Measurements from ENCODE around the gene EVI5L.
"Not testable (repeated sequence)": the region's sequence is repeated elsewhere in the genome, so short reads cannot be mapped to it uniquely, and the experiment has no call there.

EVI5L gene

GRCh38 chr19:7829561-7830271 lies at the start of gene EVI5L:
Gene EVI5L, plus strand, starts transcription at chr19:7830218. Its CDS starts 16,325 bp downstream, at chr19:7846543.
- peak; percentile 98 to 100 (median 100) for DNase-seq
- intact Hi-C loops (cut with DNase I), result no loop called here

GRCh38 chr19:7781157-7781556 lies 48.9 kb upstream of the EVI5L start:
- DNase-seq, result no peak
- intact Hi-C loops (cut with DNase I), result no loop called here

- intact Hi-C loops (cut with DNase I), result no loop called here
- peak in 2 of 42 donors; percentile 21 to 53 for DNase-seq
Measured at GRCh38 chr19:7783991-7784423, 46.0 kb upstream of the EVI5L start.

GRCh38 chr19:7784856-7785255 lies 45.2 kb upstream of the EVI5L start:
- DNase-seq, result no peak
- intact Hi-C loops (cut with DNase I), result no loop called here

GRCh38 chr19:7787141-7787540 lies 42.9 kb upstream of the EVI5L start:
- DNase-seq, result no peak

GRCh38 chr19:7787602-7788177 lies 42.3 kb upstream of the EVI5L start:
- intact Hi-C loops (cut with DNase I), result no loop called here
- DNase-seq, result no peak

More at GRCh38 chr19:7787141-7787540, 42.9 kb upstream of the EVI5L start:
- intact Hi-C loops (cut with DNase I), result no loop called here

- intact Hi-C loops (cut with DNase I), result no loop called here
- DNase-seq, result peak in 15 of 42 donors; percentile 3 to 57 (median 22)
Measured at GRCh38 chr19:7788178-7788932, 41.7 kb upstream of the EVI5L start.

GRCh38 chr19:7788933-7789323 lies 41.1 kb upstream of the EVI5L start:
- DNase-seq, result no peak

GRCh38 chr19:7789447-7789846 lies 40.6 kb upstream of the EVI5L start:
- DNase-seq, result no peak
- intact Hi-C loops (cut with DNase I), result no loop called here

More at GRCh38 chr19:7788933-7789323, 41.1 kb upstream of the EVI5L start:
- intact Hi-C loops (cut with DNase I), result no loop called here

- intact Hi-C loops (cut with DNase I), result loop anchor here (10.0 kb wide), 1 partner anchor 226 kb away; no protein-coding TSS in a partner anchor
- DNase-seq, result no peak
Measured at GRCh38 chr19:7790416-7790815, 39.6 kb upstream of the EVI5L start.

- intact Hi-C loops (cut with DNase I), result loop anchor here (10.0 kb wide), 1 partner anchor 227 kb away; no protein-coding TSS in a partner anchor
- DNase-seq, result no peak
Measured at GRCh38 chr19:7792281-7792680, 37.7 kb upstream of the EVI5L start.

GRCh38 chr19:7792701-7793100 lies 37.3 kb upstream of the EVI5L start:
- DNase-seq, result not testable (repeated sequence)
- intact Hi-C loops (cut with DNase I), result loop anchor here (10.0 kb wide), 1 partner anchor 228 kb away; no protein-coding TSS in a partner anchor

GRCh38 chr19:7793493-7793892 lies 36.5 kb upstream of the EVI5L start:
- DNase-seq, result no peak
- intact Hi-C loops (cut with DNase I), result loop anchor here (10.0 kb wide), 1 partner anchor 229 kb away; no protein-coding TSS in a partner anchor

GRCh38 chr19:7795555-7796161 lies 34.4 kb upstream of the EVI5L start:
- intact Hi-C loops (cut with DNase I), result loop anchor here (10.0 kb wide), 1 partner anchor 231 kb away; no protein-coding TSS in a partner anchor
- no peak for DNase-seq

GRCh38 chr19:7799640-7800355 lies 30.2 kb upstream of the EVI5L start:
- intact Hi-C loops (cut with DNase I), result loop anchor here (10.0 kb wide), 1 partner anchor 235 kb away; no protein-coding TSS in a partner anchor
- peak; percentile 43 to 90 (median 74) for DNase-seq

GRCh38 chr19:7801020-7801570 lies 28.9 kb upstream of the EVI5L start:
- intact Hi-C loops (cut with DNase I), result no loop called here

GRCh38 chr19:7806234-7806633 lies 23.8 kb upstream of the EVI5L start:
- DNase-seq, result no peak
- intact Hi-C loops (cut with DNase I), result no loop called here

More at GRCh38 chr19:7801020-7801570, 28.9 kb upstream of the EVI5L start:
- no peak for DNase-seq

- intact Hi-C loops (cut with DNase I), result no loop called here
Measured at GRCh38 chr19:7806876-7807275, 23.1 kb upstream of the EVI5L start.

More at GRCh38 chr19:7806876-7807275, 23.1 kb upstream of the EVI5L start:
- DNase-seq, result no peak

Measured in head of caudate nucleus (tissue), 42 donors.